ENCODE data around the gene TRIM40. TPM values are rescaled to one million over a fixed set of nuclear protein-coding genes. Genes with fewer than 3 reads are reported as not detected.

The TRIM40 gene
- total and polyA plus RNA-seq, 2 of the 13 experiments (the other 11 are each of a cell fraction or from before 2014, with no cell fraction given), result 0.58 TPM; not detected in 1

GRCh38 chr6:30163090-30163917 is 27.4 kb downstream of the TRIM40 start, which contains the start of gene TRIM15 (continued):
- TF ChIP-seq ZFP91 (CRISPR knock-in tag; IDR thresholded peaks at IDR 0.05; ENCODE audit: borderline replicate concordance), result peak; percentile 93
- no peak for TF ChIP-seq ZNF792 (CRISPR knock-in tag; IDR thresholded peaks at IDR 0.05)
- TF ChIP-seq NR0B2 (CRISPR knock-in tag; IDR thresholded peaks at IDR 0.05), result peak; percentile 22; the same call in 1 of the 2 replicates
- TF ChIP-seq ZBTB21 (CRISPR knock-in tag; IDR thresholded peaks at IDR 0.05), result no peak
- no peak for TF ChIP-seq ARID3A (IDR thresholded peaks at IDR 0.05; ENCODE audit: low read depth, low read length)
- no peak for TF ChIP-seq WIZ (CRISPR knock-in tag; IDR thresholded peaks at IDR 0.05)
- peak; percentile 96; the same call in 1 of the 2 replicates for TF ChIP-seq DNMT3B (CRISPR knock-in tag; conservative IDR thresholded peaks at IDR 0.05)
- TF ChIP-seq ZNF615 (CRISPR knock-in tag; IDR thresholded peaks at IDR 0.05; ENCODE audit: borderline replicate concordance), result peak; percentile 93; the same call in 1 of the 2 replicates
- peak; percentile 55 for TF ChIP-seq FOXP4 (CRISPR knock-in tag; IDR thresholded peaks at IDR 0.05)
- TF ChIP-seq ZNF543 (CRISPR knock-in tag; IDR thresholded peaks at IDR 0.05), result peak; percentile 86
- TF ChIP-seq KDM5B (CRISPR knock-in tag; IDR thresholded peaks at IDR 0.05; ENCODE audit: borderline replicate concordance), result peak; percentile 85; the same call in 1 of the 2 replicates
- TF ChIP-seq ARNTL (CRISPR knock-in tag; IDR thresholded peaks at IDR 0.05), result peak; percentile 77
- TF ChIP-seq FOXK1 (CRISPR knock-in tag; IDR thresholded peaks at IDR 0.05; ENCODE audit: borderline replicate concordance, low read depth), result no peak
- TF ChIP-seq MXD3 (CRISPR knock-in tag; IDR thresholded peaks at IDR 0.05), result no peak
- TF ChIP-seq MEF2D (CRISPR knock-in tag; IDR thresholded peaks at IDR 0.05), result peak; percentile 88; the same call in 1 of the 2 replicates
- TF ChIP-seq HNF4G (IDR thresholded peaks at IDR 0.05; ENCODE audit: borderline replicate concordance, low read depth, low read length), result peak; percentile 86
- TF ChIP-seq HNF4G (CRISPR knock-in tag; IDR thresholded peaks at IDR 0.05; ENCODE audit: borderline replicate concordance, low read depth), result peak; percentile 98
- TF ChIP-seq ATAD3A (CRISPR knock-in tag; IDR thresholded peaks at IDR 0.05), result no peak
- no peak for TF ChIP-seq SP1 (IDR thresholded peaks at IDR 0.05)
- TF ChIP-seq SP1 (CRISPR knock-in tag; IDR thresholded peaks at IDR 0.05), result 0 out of 2 replicates have a peak, but pooled peaks have one; percentile 9
- peak; percentile 86; the same call in 1 of the 2 replicates for TF ChIP-seq ZNF329 (CRISPR knock-in tag; IDR thresholded peaks at IDR 0.05; ENCODE audit: low read depth)
- peak; percentile 60 for TF ChIP-seq ZNF747 (CRISPR knock-in tag; IDR thresholded peaks at IDR 0.05; ENCODE audit: borderline replicate concordance)

Measured in HepG2 (cell line).